GM13977 (cell line): ENCODE results near the gene CHN1.

Experiments
- DNase-seq: peaks from one replicate; pipeline ENCODE4 v3.0.0; 2012; ENCODE audit warnings: low spot score
- CTCF ChIP-seq: IDR thresholded peaks from 2 replicates; pipeline ENCODE4 v1.5.1; 2012; ENCODE audit warnings: mild to moderate bottlenecking, control low read depth; ENCODE audit not compliant: insufficient read depth; ENCODE audit errors: extremely low read depth, missing control alignments
- in situ Hi-C: fragments of 300-500 bp; cut with MboI; formaldehyde crosslinking; loops from one replicate; pipeline ENCODE4 v1.12.0; 2022; ENCODE audit warnings: low sequenced_read_pairs, low pct_unique_long_range_greater_than_20kb, mixed read lengths, inconsistent platforms; ENCODE audit not compliant: unreplicated experiment

Gene CHN1

GRCh38 chr2:175012516-175012915 is 7.3 kb upstream of the CHN1 start:
- no peak for DNase-seq
- in situ Hi-C loops = no loop called here
- TF ChIP-seq CTCF = no peak

- in situ Hi-C loops = no loop called here
- TF ChIP-seq CTCF = no peak
Observed at GRCh38 chr2:175011505-175011904, 6.3 kb upstream of the CHN1 start.

GRCh38 chr2:175010848-175011254 is 5.7 kb upstream of the CHN1 start:
- DNase-seq = no peak
- TF ChIP-seq CTCF = no peak
- in situ Hi-C loops = no loop called here

More at GRCh38 chr2:175011505-175011904, 6.3 kb upstream of the CHN1 start:
- no peak for DNase-seq

GRCh38 chr2:175009917-175010621 is 4.9 kb upstream of the CHN1 start:
- no peak for TF ChIP-seq CTCF
- in situ Hi-C loops = no loop called here
- no peak for DNase-seq

- TF ChIP-seq CTCF = no peak
- in situ Hi-C loops = no loop called here
- DNase-seq = no peak
Observed at GRCh38 chr2:175008801-175009495, 3.8 kb upstream of the CHN1 start.

- no peak for DNase-seq
- in situ Hi-C loops = no loop called here
- TF ChIP-seq CTCF = no peak
Observed at GRCh38 chr2:175008009-175008408, 2.8 kb upstream of the CHN1 start.
